Peyer's patch (tissue), 4 donors: ENCODE data around the gene ELAVL4.

Experiments used
- POLR2A ChIP-seq, 2 donors: fragments of 450-650 bp; IDR thresholded peaks; one replicate each; pipeline ENCODE4 v1.5.1; 2017; ENCODE audit warnings: antibody characterized with exemption in 2 of 2, mild to moderate bottlenecking in 2 of 2, moderate library complexity in 2 of 2
- TF ChIP-seq, protein P1 (sequence below), 6 experiments: fragments of 450-650 bp in 4 of 6; fragments of 200-600 bp in 2 of 6; sonication (generic) in 1 of 6; IDR thresholded peaks; one replicate each; pipeline ENCODE4 v1.5.1; 2017 to 2019; ENCODE audit warnings: antibody characterized with exemption in 6 of 6, mild to moderate bottlenecking in 3 of 6, moderate library complexity in 1 of 6

DNA sequence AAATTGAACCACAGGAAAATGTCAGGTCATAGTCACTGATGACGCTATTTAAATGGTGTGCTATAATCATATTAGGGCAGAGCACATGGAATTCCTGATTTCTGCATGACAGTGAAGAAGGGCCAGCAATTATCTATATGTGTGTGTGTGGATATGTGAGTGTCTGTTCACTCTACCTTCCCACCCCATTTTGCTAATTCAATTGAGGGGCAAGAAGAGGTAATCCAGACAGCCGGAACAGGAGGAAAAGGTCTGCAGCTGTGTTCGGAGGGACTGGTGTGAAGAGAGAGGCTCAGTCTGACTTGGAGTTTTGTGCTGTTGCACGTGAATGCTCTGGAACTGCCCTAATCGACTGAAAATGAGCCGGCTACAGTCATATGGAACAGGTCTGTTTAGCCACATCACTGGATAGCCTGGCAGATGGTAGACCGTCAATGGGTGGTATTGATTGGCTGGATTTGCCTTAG is 5.1 kb upstream of the ELAVL4 start:
- TF ChIP-seq POLR2A (IDR thresholded peaks at IDR 0.05), result no peak
- TF ChIP-seq, protein P1, sequence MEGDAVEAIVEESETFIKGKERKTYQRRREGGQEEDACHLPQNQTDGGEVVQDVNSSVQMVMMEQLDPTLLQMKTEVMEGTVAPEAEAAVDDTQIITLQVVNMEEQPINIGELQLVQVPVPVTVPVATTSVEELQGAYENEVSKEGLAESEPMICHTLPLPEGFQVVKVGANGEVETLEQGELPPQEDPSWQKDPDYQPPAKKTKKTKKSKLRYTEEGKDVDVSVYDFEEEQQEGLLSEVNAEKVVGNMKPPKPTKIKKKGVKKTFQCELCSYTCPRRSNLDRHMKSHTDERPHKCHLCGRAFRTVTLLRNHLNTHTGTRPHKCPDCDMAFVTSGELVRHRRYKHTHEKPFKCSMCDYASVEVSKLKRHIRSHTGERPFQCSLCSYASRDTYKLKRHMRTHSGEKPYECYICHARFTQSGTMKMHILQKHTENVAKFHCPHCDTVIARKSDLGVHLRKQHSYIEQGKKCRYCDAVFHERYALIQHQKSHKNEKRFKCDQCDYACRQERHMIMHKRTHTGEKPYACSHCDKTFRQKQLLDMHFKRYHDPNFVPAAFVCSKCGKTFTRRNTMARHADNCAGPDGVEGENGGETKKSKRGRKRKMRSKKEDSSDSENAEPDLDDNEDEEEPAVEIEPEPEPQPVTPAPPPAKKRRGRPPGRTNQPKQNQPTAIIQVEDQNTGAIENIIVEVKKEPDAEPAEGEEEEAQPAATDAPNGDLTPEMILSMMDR (IDR thresholded peaks at IDR 0.05), result no peak
